Lower lobe of right lung (tissue), 2 donors: ENCODE results near the gene AHCYL1. TPM values are rescaled to one million over a fixed set of nuclear protein-coding genes. Genes with fewer than 3 reads are reported as not detected.

Experiments used
- ATAC-seq, 2 donors: fragments of 200-7000 bp; cut with Tn5 transposase; one replicate each; pipeline ENCODE4 v1.9.1; 2020 to 2022; ENCODE audit warnings: mild to moderate bottlenecking in 2 of 2, moderate library complexity in 2 of 2
- DNase-seq: peaks from one replicate; pipeline ENCODE4 v3.0.0-alpha.2; 2020
- H3K27ac ChIP-seq: fragments of 200-600 bp; one replicate; pipeline ENCODE4 v1.8.0; 2022
- H3K27me3 ChIP-seq: fragments of 200-600 bp; one replicate; pipeline ENCODE4 v1.8.0; 2022; ENCODE audit warnings: low read depth
- H3K36me3 ChIP-seq: fragments of 200-600 bp; one replicate; pipeline ENCODE4 v1.8.0; 2022; ENCODE audit warnings: mild to moderate bottlenecking
- H3K4me1 ChIP-seq: fragments of 200-600 bp; one replicate; pipeline ENCODE4 v1.8.0; 2022
- H3K4me3 ChIP-seq: fragments of 200-600 bp; one replicate; pipeline ENCODE4 v1.8.0; 2022; ENCODE audit warnings: mild to moderate bottlenecking
- H3K9me3 ChIP-seq: fragments of 200-600 bp; one replicate; pipeline ENCODE4 v1.8.0; 2022
- intact Hi-C: fragments of 100-400 bp; cut with DNase I; formaldehyde crosslinking; loops from one replicate; pipeline ENCODE4 v1.11.0; 2022
- total RNA-seq: library from RNA; stranded (reverse); fragmentation: NEBNext Ultra II Directional; extraction: Animal tissue kit (Norgen Biotek cat#: 25700); gene quantifications from one replicate; pipeline ENCODE4 v1.2.1, GENCODE V29; 2021
- TF ChIP-seq, protein P1 (sequence below): fragments of 200-600 bp; IDR thresholded peaks from one replicate; pipeline ENCODE4 v1.8.0; 2022; ENCODE audit warnings: antibody characterized with exemption, mild to moderate bottlenecking
- donor health status: DM: no; HTN: yes; CAD: no; lungs with severe emphysema.

AHCYL1 gene
- total RNA-seq, 1 donor from 2014 or later = 83.9 TPM

DNA sequence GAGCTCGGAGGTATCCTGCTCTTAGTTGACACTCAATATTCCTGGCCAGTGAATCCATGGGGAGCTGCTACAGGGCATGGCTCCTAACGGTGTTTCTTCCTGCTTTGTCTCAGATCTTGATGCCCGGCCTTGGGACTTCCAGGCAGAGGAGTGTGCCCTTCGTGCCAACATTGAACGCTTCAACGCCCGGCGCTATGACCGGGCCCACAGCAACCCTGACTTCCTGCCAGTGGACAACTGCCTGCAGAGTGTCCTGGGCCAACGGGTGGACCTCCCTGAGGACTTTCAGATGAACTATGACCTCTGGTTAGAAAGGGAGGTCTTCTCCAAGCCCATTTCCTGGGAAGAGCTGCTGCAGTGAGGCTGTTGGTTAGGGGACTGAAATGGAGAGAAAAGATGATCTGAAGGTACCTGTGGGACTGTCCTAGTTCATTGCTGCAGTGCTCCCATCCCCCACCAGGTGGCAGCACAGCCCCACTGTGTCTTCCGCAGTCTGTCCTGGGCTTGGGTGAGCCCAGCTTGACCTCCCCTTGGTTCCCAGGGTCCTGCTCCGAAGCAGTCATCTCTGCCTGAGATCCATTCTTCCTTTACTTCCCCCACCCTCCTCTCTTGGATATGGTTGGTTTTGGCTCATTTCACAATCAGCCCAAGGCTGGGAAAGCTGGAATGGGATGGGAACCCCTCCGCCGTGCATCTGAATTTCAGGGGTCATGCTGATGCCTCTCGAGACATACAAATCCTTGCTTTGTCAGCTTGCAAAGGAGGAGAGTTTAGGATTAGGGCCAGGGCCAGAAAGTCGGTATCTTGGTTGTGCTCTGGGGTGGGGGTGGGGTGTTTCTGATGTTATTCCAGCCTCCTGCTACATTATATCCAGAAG is 69.2 kb downstream of the AHCYL1 start:
- Histone ChIP-seq H3K4me3 (no peak overlapping the region), H3K27me3 (no peaks in the 10 kb centered on the region), H3K9me3 (no peaks in the 10 kb centered on the region), H3K36me3 (peaks cover 100% of the 10 kb centered on the region), H3K4me1 (peaks cover 15% of the 10 kb centered on the region), H3K27ac (no peak overlapping the region)
- intact Hi-C loops = no loop called here
- peak; percentile 75 for DNase-seq
- peak; percentile 70 to 75 for ATAC-seq
- TF ChIP-seq, protein P1, sequence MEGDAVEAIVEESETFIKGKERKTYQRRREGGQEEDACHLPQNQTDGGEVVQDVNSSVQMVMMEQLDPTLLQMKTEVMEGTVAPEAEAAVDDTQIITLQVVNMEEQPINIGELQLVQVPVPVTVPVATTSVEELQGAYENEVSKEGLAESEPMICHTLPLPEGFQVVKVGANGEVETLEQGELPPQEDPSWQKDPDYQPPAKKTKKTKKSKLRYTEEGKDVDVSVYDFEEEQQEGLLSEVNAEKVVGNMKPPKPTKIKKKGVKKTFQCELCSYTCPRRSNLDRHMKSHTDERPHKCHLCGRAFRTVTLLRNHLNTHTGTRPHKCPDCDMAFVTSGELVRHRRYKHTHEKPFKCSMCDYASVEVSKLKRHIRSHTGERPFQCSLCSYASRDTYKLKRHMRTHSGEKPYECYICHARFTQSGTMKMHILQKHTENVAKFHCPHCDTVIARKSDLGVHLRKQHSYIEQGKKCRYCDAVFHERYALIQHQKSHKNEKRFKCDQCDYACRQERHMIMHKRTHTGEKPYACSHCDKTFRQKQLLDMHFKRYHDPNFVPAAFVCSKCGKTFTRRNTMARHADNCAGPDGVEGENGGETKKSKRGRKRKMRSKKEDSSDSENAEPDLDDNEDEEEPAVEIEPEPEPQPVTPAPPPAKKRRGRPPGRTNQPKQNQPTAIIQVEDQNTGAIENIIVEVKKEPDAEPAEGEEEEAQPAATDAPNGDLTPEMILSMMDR = peak; percentile 91

DNA sequence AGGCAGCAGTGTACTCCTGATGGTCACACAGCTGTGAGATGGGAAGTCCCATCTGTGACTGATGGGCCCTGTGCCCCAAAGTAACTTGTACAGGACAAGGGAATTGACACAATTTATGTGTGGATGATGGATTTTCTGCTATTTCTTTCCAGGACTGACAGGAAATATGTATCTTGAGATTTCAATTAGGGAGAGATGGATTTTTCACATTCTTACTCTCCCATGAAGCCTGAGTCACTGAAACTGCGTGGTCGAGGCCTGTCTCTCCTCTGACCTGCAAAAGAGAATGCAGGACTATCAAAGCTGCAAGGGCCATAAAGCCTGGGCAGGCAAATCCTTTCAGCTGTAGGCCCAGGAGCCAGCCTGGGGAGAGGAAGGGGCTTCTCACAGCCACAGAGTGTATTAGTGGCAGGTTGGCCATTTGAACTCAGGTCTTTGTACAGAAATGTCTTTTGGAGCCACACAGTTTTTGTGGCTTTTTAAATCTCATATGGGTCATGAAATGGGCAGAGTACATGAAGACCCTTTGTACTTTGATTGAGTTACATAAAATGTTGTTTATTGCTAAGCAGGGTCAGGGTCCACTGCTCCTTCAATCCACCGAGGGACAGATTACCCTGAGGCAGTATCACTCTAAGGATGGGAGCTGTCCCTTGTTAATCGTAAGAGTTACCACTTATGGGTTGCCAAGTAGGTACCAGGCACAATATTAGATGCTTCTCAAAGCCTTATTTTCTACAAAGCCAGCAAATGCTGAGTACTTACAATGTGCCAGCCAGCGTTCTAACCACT is 71.1 kb downstream of the AHCYL1 start:
- H3K27ac ChIP-seq = no peak overlapping the region
- no peak overlapping the region for H3K4me3 ChIP-seq
- ATAC-seq = no peak
- intact Hi-C loops = no loop called here
- DNase-seq = no peak
- TF ChIP-seq, protein P1 = no peak
- peaks cover 83% of the 10 kb centered on the region for H3K36me3 ChIP-seq
- peaks cover 3% of the 10 kb centered on the region for H3K4me1 ChIP-seq
- no peaks in the 10 kb centered on the region for H3K9me3 ChIP-seq
- H3K27me3 ChIP-seq = no peaks in the 10 kb centered on the region

DNA sequence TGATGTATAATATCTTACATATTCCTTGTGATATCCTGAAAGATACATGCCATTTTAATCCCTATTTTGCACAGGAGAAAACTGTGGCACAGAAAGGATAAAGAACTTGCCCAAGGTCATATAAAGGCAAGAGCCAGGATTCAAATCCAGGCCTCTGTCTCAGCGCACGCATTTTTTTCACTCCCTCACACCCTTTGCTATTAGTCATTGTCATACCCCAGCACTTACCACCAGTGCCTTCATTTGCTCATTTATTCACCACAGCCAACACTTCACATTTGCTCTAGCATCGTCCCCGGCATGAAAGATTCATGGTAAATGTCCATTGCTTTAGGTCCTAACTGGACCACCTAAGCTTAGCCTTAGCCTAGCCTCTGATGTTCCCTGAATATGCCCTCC is 71.7 kb downstream of the AHCYL1 start:
- TF ChIP-seq, protein P1 = no peak
- ATAC-seq = no peak
- no peak for DNase-seq
- Histone ChIP-seq H3K4me1 (peaks cover 3% of the 10 kb centered on the region), H3K36me3 (peaks cover 77% of the 10 kb centered on the region), H3K27me3 (no peaks in the 10 kb centered on the region), H3K9me3 (no peaks in the 10 kb centered on the region), H3K4me3 (no peak overlapping the region), H3K27ac (no peak overlapping the region)
- intact Hi-C loops = no loop called here

DNA sequence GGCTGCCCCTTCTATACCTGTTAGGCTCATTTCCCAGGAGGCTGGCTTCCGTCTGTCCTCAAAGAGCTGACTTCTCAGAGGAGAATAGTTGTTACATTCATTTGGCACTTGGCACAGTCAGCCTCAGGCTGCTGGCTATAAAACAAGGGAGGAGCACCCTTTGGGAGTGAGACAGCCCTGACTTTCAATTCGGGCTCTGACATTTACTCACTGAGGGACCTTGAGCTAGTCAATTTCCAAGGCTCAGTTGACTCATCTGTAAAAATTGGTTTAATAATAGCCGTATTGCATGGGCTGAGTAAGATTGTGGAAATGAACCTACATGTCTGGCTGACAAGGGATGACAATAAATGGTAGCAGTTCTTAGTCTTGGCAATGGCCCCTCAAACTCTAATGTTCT is 72.2 kb downstream of the AHCYL1 start:
- Histone ChIP-seq H3K9me3 (no peaks in the 10 kb centered on the region), H3K27me3 (no peaks in the 10 kb centered on the region), H3K4me3 (no peak overlapping the region), H3K36me3 (peaks cover 72% of the 10 kb centered on the region), H3K4me1 (peaks cover 3% of the 10 kb centered on the region), H3K27ac (no peak overlapping the region)
- DNase-seq (no peak), ATAC-seq (no peak)
- TF ChIP-seq, protein P1 = no peak
- intact Hi-C loops = no loop called here

DNA sequence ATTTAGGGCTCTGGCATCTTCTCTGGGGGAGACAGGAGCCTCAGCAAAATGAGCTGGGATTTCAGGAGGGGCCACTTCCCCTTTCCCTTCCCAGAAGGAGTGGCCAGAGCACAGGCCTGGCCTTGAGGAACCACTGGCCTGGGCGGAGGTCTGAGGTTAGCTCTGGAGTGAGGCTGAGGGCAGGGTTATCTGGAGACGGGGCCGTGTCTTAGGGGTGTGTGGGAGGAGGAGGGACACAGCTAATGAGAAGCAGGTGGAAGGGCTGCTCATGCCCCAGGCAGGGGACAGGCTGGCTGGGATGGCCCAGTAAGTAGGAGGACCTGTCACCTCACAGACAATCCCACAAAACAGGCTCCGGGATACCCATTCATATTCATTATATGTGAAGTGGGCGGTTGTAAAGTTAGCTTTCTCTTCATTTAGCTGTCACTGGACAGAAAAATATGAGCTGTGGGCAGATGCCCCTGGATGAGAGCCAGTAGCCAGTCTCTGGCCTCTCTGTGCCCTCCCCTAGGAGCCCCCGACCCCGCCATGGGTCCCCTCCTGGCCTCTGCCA is 73.5 kb downstream of the AHCYL1 start:
- H3K36me3 ChIP-seq = peaks cover 60% of the 10 kb centered on the region
- TF ChIP-seq, protein P1 = no peak
- H3K4me3 ChIP-seq = no peak overlapping the region
- DNase-seq (peak; percentile 62), ATAC-seq (peak; percentile 23 to 64)
- H3K9me3 ChIP-seq = no peaks in the 10 kb centered on the region
- H3K27me3 ChIP-seq = no peaks in the 10 kb centered on the region
- intact Hi-C loops = no loop called here
- H3K27ac ChIP-seq = no peak overlapping the region
- peaks cover 3% of the 10 kb centered on the region for H3K4me1 ChIP-seq
